HPDE6-E6E7 (cell line): Measurements from ENCODE around the gene PRICKLE1.

Experiments used
- DNase-seq: peaks from one replicate; pipeline ENCODE4 v3.0.0; 2011; ENCODE audit warnings: missing footprints; ENCODE audit errors: extremely low spot score

The PRICKLE1 gene

DNA sequence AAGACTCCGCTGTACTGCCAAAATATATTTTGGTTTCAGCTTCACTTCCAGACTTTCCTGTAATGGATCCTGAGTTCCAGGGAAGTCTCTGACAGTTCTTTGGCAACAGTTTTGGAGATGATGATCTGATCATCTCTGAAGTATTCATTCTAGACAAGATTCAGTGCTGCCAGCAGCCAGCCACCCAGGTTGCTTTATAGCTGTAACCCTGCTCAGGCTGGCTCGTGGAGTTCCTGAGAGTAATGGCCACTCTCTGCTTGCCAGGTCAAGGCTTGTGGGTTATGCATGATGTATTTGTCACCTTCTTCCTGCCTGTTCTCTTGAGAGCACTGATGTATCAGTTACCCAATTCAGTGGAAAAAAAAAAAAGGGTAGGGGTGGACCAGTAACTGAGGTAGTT is 139.3 kb downstream of the PRICKLE1 start:
- DNase-seq, result no peak

DNA sequence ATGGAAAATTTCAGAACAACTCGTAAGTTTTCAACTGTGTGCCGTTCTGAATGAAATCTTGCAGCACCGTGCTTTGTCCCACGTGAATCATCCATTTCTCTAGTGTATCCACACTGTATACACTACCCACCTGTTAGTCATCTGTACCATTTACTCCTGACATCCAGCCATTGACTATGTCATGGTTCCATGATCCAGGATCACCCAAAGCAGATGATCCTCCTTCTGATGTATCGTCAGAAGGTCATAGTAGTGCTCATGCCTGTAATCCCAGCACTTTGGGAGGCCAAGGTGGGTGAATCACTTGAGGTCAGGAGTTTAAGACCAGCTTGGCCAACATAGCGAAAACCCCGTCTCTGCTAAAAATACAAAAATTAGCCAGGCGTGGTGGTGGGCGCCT is 140.7 kb downstream of the PRICKLE1 start:
- DNase-seq, result no peak

DNA sequence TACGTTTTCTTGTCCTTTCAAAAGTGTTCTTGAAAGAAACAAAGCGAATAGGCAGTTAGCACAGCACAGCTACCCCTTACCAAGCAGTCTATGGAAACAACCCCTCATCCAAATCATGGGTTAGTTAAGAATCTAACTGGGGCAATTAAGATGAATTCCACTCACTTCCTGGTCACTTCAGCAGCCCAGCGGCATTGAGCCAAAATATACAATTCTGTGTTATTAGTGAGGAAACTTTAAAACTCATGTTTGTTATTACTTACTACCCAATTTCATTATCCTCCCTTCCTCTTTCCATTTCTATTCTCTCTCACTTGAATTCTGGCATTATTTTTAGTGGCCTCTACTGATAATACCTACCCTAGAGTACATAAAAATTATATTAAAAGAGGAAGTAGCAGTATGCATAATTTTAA is 142.2 kb downstream of the PRICKLE1 start:
- DNase-seq, result no peak

DNA sequence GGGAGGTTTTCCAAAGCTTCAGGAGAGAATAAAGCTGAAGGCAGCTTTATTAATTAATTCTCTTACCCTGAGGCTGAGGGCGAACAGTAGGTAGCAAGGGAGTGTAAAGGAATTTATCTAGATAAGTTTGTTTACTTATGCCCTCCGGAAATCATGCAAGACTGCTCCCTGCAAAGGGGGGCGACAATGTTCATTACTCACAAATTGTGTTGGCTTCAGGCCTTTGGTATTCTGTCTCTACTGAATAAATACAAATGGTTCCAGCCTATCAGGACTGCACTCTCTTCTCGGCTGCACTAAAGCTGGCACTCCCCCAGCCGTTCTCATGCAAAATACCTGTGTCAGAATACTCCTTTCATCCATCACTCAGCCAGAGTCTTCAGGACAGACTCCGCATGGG is 142.8 kb downstream of the PRICKLE1 start:
- no peak for DNase-seq

DNA sequence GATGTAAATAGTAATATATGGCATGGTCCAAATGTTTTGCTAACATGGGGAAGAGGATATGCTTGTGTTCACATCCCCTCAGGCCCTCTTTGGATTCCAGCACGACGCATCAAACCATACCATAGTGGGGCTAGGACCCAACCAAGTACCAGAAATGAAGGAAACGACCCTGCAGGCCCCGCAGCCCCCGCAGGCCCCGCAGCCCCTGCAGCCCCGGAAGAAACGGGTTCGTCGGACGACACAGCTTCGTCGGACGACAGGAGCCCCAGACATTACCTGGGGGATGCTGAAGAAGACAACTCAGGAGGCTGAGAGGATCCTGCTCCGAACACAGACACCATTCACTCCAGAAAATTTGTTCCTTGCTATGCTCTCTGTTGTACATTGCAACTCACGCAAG is 143.7 kb downstream of the PRICKLE1 start:
- DNase-seq, result no peak

- no peak for DNase-seq
Measured at GRCh38 chr12:42444192-42444943, 145.2 kb downstream of the PRICKLE1 start.

GRCh38 chr12:42442888-42443287 is 146.7 kb downstream of the PRICKLE1 start:
- no peak for DNase-seq

DNA sequence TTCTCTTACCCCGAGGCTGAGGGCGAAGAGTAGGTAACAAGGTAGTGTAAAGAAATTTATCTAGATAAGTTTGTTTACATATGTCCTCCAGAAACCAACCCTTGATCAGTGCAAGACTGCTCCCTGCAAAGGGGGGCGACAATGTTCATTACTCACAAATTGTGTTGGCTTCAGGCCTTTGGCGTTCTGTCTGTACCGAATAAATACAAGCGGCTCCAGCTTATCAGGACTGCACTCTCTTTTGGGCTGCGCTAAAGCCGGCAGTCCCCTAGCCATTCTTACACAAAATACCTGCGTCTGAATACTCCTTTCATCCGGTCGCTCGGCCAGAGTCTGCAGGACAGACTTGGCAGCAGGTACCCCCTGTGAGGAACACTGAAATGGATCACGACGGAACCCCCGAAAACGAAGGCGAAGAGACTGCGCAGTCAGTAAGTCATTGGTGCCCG is 147.2 kb downstream of the PRICKLE1 start:
- no peak for DNase-seq

GRCh38 chr12:42440608-42441007 is 148.9 kb downstream of the PRICKLE1 start:
- DNase-seq, result no peak

DNA sequence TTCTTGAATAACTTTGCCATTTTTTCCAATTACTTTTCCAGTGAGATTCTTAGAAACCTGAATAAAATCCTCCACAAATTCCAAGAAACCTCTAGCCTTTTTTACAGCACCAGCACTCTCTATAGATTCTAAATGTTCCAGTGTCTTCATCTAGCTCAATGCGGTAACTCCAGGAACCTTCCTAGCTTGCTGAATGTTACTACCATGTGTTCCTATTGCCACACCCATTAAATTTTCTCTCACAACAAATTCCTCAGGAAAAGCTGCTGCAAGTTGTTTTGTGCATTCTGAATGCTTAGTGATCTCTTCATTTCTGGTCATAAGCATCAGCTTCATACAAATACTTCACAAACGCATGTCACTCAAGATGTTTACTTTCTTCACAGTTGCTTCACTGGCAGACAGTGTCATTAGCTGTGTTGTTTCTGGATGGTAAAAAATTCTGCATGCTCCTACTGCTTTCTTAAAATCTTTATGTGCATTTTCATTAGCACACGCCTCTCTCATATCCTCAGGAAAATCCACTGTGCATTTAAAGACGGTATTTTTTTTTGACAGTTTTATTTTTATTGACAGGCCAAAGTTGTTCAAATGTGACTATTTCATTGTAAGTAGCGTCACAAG is 156.9 kb downstream of the PRICKLE1 start:
- DNase-seq, result no peak

DNA sequence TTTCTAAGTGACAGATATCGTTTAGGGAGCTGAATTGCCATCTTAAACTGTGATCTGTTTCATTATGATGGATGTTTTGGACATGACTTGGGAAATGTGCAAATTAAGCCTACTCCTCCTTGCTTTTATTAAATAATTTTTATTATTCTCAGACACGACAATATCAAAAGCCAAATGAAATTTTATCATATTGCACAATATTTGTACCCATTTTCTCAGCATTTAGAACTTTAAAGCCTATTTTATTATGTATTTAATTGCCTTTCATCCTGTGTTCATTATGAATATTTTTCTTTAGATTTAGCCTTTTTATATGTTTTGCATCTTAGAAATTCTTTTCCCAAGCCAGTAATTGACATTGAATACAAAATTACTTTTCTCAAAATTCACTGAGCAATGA is 160.7 kb downstream of the PRICKLE1 start:
- DNase-seq, result no peak

DNA sequence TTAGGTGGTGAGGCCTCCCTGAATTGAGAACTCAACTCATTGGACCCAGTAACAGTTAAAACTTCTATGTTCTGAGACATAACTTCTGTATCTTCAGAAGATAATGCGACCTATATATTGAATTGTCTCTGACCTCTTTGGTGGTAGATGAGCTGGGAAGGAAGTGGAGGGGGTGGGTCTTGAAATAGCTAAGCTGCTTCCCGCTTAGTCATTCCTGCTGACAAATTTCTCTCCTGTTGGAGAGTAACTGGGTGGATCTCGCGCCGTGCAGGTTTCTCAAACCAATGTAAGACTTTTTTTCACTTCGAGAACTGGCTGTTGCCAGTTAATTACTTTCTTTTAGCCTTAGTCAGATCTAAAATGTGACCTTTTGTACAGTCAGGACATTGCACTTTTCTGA is 162.8 kb downstream of the PRICKLE1 start:
- DNase-seq, result peak; percentile 67

GRCh38 chr12:42422785-42423184 is 166.8 kb downstream of the PRICKLE1 start:
- no peak for DNase-seq

- DNase-seq, result no peak
Measured at GRCh38 chr12:42421844-42422779, 167.4 kb downstream of the PRICKLE1 start.

DNA sequence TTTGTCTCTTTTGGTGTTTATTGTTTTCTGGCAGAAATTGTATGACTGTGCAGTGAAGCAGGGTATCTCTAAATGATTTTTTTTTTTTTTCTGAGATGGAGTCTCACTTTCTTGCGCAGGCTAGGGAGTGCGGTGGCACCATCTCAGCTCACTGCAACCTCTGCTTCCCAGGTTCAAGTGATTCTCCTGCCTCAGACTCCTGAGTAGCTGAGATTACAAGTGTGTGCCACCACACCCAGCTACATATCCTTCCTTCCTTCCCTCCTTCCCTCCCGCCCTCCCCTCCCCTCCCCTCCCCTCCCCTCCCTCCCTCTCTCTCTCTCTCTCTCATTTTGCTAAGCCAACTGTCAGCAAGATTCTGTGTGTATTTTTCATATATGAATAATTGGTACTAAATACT is 169.2 kb downstream of the PRICKLE1 start:
- no peak for DNase-seq

GRCh38 chr12:42410340-42410739 is 179.2 kb downstream of the PRICKLE1 start:
- DNase-seq, result no peak

DNA sequence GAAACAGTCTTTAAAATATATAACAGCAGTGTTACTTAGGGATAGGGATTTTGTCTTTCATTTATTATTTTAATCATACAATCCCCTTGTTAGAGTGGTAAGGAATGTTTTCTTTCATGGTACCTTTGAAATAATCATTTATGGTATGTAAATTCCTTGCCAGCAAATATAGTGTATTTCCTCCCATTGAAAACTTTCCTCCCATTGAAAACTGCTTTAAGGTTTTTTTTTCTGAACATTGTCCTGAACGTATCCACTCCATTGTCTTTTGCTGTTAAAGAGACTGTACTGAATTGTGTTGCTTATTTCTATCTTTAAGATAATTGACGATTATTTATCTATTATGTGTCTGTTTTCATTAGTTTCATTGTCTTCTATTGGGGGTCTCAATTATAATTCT is 180.1 kb downstream of the PRICKLE1 start:
- no peak for DNase-seq

DNA sequence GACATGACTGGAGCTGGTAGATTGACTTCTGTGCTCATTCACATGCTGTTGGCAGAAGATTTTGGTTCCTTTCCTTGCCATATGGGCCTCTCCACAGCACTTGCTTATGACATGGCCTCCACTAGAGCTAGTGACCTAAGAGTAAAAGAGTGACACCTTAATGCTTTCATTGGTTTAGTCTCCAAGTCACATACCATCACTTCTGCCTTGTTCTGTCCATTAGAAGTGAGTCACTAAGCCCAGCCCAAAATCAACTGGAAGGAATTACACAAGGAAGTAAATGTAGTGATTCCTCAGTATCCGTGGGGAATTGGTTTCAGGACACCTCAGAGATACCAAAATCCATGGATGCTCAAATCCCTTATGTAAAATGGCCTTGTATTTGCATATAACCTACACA is 182.2 kb downstream of the PRICKLE1 start:
- DNase-seq, result no peak
